ENCODE data around the gene DAB2IP.

The DAB2IP gene

GRCh38 chr9:121655231-121655755 is 3.9 kb downstream of the DAB2IP start:
- no peak for DNase-seq (ENCODE audit: low read depth)
- H3K4me3 ChIP-seq (ENCODE audit: low read depth, low read length), result no peak overlapping the region
- no peak for TF ChIP-seq CTCF (IDR thresholded peaks at IDR 0.05; ENCODE audit: control insufficient read depth, extremely low read depth, insufficient read depth)

GRCh38 chr9:121656941-121657470 is 5.6 kb downstream of the DAB2IP start:
- no peak for TF ChIP-seq CTCF (IDR thresholded peaks at IDR 0.05; ENCODE audit: control insufficient read depth, extremely low read depth, insufficient read depth)
- H3K4me3 ChIP-seq (ENCODE audit: low read depth, low read length), result no peak overlapping the region
- no peak for DNase-seq (ENCODE audit: low read depth)

DNA sequence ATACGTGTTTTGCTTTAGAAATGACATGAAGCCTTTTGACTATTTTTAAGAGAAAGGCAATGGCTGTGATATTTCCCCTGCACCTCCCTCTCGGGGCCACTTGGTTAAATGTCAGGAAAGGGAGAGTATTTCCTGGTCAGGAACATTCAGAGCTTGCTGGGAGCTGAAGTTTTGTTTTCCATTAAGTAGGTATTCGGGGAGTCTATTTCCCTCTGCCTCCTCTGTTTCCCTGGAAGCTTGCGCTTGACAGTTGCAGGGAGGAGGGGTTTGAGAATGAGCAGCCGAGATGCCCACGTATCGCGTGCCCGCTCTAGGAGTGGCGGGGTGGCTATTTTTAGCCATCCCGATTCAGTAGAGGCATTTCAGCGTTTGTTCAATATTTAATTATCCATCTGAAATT is 6.7 kb downstream of the DAB2IP start:
- TF ChIP-seq CTCF (IDR thresholded peaks at IDR 0.05; ENCODE audit: control insufficient read depth, extremely low read depth, insufficient read depth), result no peak
- no peak for DNase-seq (ENCODE audit: low read depth)

GRCh38 chr9:121658591-121658990 is 7.2 kb downstream of the DAB2IP start:
- no peak for DNase-seq (ENCODE audit: low read depth)
- no peak for TF ChIP-seq CTCF (IDR thresholded peaks at IDR 0.05; ENCODE audit: control insufficient read depth, extremely low read depth, insufficient read depth)
- H3K4me3 ChIP-seq (ENCODE audit: low read depth, low read length), result no peak overlapping the region

More for the DNA sequence above, 6.7 kb downstream of the DAB2IP start:
- no peak overlapping the region for H3K4me3 ChIP-seq (ENCODE audit: low read depth, low read length)

- DNase-seq (ENCODE audit: low read depth), result no peak
- no peak overlapping the region for H3K4me3 ChIP-seq (ENCODE audit: low read depth, low read length)
- TF ChIP-seq CTCF (IDR thresholded peaks at IDR 0.05; ENCODE audit: control insufficient read depth, extremely low read depth, insufficient read depth), result no peak
Observed at GRCh38 chr9:121660367-121660766, 8.9 kb downstream of the DAB2IP start.

DNA sequence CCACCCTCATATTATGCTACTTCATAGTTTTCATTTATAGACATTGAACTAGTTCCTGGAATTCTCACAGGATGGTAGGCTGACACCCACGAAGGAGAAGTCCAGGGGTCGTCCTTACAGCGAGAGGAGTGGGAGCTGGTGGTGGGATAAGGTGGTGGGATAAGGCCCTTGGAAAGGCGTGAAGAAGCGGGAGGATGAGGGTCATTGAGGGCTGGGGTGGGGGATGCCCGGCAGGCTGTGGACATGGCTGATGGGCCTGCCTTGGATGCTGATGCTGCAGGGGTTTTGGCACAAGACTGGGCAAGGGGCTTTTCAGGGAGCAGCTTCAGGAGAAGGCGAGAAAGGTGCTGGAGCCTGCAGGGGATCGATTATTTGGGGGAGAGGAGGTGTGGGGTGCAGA is 9.4 kb downstream of the DAB2IP start:
- no peak for TF ChIP-seq CTCF (IDR thresholded peaks at IDR 0.05; ENCODE audit: control insufficient read depth, extremely low read depth, insufficient read depth)
- no peak for DNase-seq (ENCODE audit: low read depth)
- H3K4me3 ChIP-seq (ENCODE audit: low read depth, low read length), result no peak overlapping the region

- DNase-seq (ENCODE audit: low read depth), result no peak
- TF ChIP-seq CTCF (IDR thresholded peaks at IDR 0.05; ENCODE audit: control insufficient read depth, extremely low read depth, insufficient read depth), result no peak
- no peak overlapping the region for H3K4me3 ChIP-seq (ENCODE audit: low read depth, low read length)
Observed at GRCh38 chr9:121661328-121661727, 9.9 kb downstream of the DAB2IP start.
